Measurements from ENCODE around the gene SPTLC2.

SPTLC2 gene

GRCh38 chr14:77490347-77490986 lies 126.0 kb downstream of the SPTLC2 start:
- no peak for DNase-seq (ENCODE audit: low read depth in 1 of 2, low spot score in 1 of 2)
- Histone ChIP-seq H3K4me3 (replicated peaks; ENCODE audit: insufficient read depth, low read length) (no peak overlapping the region), H3K27ac (replicated peaks) (no peak overlapping the region), H3K27me3 (ENCODE audit: insufficient read depth, poor library complexity, severe bottlenecking) (no peaks in the 10 kb centered on the region)
- no peak for TF ChIP-seq SPI1 (IDR thresholded peaks at IDR 0.05; ENCODE audit: borderline replicate concordance, low read depth)
- TF ChIP-seq REST (IDR thresholded peaks at IDR 0.05; ENCODE audit: insufficient replicate concordance, low read depth): no peak
- no peak for TF ChIP-seq POLR2AphosphoS5 (IDR thresholded peaks at IDR 0.05; ENCODE audit: low read depth)
- no peak for TF ChIP-seq GABPA (IDR thresholded peaks at IDR 0.05; ENCODE audit: low read depth)
- TF ChIP-seq CTCF (IDR thresholded peaks at IDR 0.05; ENCODE audit: insufficient read depth, low read length): no peak

- DNase-seq (ENCODE audit: low read depth in 1 of 2, low spot score in 1 of 2): no peak
- Histone ChIP-seq H3K4me3 (replicated peaks; ENCODE audit: insufficient read depth, low read length) (no peak overlapping the region), H3K27me3 (ENCODE audit: insufficient read depth, poor library complexity, severe bottlenecking) (no peaks in the 10 kb centered on the region), H3K27ac (replicated peaks) (no peak overlapping the region)
- TF ChIP-seq GABPA (IDR thresholded peaks at IDR 0.05; ENCODE audit: low read depth): no peak
- no peak for TF ChIP-seq POLR2AphosphoS5 (IDR thresholded peaks at IDR 0.05; ENCODE audit: low read depth)
- TF ChIP-seq SPI1 (IDR thresholded peaks at IDR 0.05; ENCODE audit: borderline replicate concordance, low read depth): no peak
These were observed 127.4 kb downstream of the SPTLC2 start for GRCh38 chr14:77489041-77489440.

GRCh38 chr14:77488558-77488957 lies 127.9 kb downstream of the SPTLC2 start:
- Histone ChIP-seq H3K27me3 (ENCODE audit: insufficient read depth, poor library complexity, severe bottlenecking) (no peaks in the 10 kb centered on the region), H3K4me3 (replicated peaks; ENCODE audit: insufficient read depth, low read length) (no peak overlapping the region), H3K27ac (replicated peaks) (no peak overlapping the region)
- no peak for TF ChIP-seq POLR2AphosphoS5 (IDR thresholded peaks at IDR 0.05; ENCODE audit: low read depth)
- TF ChIP-seq REST (IDR thresholded peaks at IDR 0.05; ENCODE audit: insufficient replicate concordance, low read depth): no peak
- TF ChIP-seq CTCF (IDR thresholded peaks at IDR 0.05; ENCODE audit: insufficient read depth, low read length): no peak
- TF ChIP-seq GABPA (IDR thresholded peaks at IDR 0.05; ENCODE audit: low read depth): no peak
- TF ChIP-seq SPI1 (IDR thresholded peaks at IDR 0.05; ENCODE audit: borderline replicate concordance, low read depth): no peak
- DNase-seq (ENCODE audit: low read depth in 1 of 2, low spot score in 1 of 2): no peak

- Histone ChIP-seq H3K4me3 (replicated peaks; ENCODE audit: insufficient read depth, low read length) (no peak overlapping the region), H3K27ac (replicated peaks) (no peak overlapping the region), H3K27me3 (ENCODE audit: insufficient read depth, poor library complexity, severe bottlenecking) (no peaks in the 10 kb centered on the region)
- TF ChIP-seq REST (IDR thresholded peaks at IDR 0.05; ENCODE audit: insufficient replicate concordance, low read depth) (no peak), CTCF (IDR thresholded peaks at IDR 0.05; ENCODE audit: insufficient read depth, low read length) (no peak), GABPA (IDR thresholded peaks at IDR 0.05; ENCODE audit: low read depth) (no peak), SPI1 (IDR thresholded peaks at IDR 0.05; ENCODE audit: borderline replicate concordance, low read depth) (no peak), POLR2AphosphoS5 (IDR thresholded peaks at IDR 0.05; ENCODE audit: low read depth) (no peak)
- no peak for DNase-seq (ENCODE audit: low read depth in 1 of 2, low spot score in 1 of 2)
These were observed 130.3 kb downstream of the SPTLC2 start for GRCh38 chr14:77485901-77486678.

All from HL-60 (cell line).